ENCODE data around the gene TBC1D3H.
"Not testable (repeated sequence)": the region's sequence is repeated elsewhere in the genome, so short reads cannot be mapped to it uniquely, and the experiment has no call there.

DNA sequence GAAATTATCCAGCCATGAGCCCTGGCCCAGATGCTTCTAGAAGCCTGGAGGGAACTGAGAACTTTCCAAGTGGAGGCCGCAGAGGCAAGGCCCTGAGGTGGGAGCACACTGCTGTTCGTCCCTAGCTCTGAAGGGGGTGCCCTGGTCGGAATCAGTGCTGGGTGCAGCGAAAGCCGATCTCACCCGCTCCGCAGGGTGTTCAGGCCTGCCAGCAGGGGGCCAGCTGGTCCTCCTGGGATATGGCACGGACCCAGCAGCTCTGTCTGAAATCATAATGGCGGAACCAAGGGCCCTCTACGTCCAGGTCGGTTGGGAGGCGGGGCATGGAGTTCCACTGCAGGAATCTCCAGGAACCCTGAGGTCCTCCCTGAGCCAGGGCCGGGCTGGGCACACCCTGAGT, 40.7 kb upstream of the TBC1D3H start:
- TF ChIP-seq POLR2A, EP300, POLR2AphosphoS5 (IDR thresholded peaks at IDR 0.05): not testable (repeated sequence)
- TF ChIP-seq, protein P1, sequence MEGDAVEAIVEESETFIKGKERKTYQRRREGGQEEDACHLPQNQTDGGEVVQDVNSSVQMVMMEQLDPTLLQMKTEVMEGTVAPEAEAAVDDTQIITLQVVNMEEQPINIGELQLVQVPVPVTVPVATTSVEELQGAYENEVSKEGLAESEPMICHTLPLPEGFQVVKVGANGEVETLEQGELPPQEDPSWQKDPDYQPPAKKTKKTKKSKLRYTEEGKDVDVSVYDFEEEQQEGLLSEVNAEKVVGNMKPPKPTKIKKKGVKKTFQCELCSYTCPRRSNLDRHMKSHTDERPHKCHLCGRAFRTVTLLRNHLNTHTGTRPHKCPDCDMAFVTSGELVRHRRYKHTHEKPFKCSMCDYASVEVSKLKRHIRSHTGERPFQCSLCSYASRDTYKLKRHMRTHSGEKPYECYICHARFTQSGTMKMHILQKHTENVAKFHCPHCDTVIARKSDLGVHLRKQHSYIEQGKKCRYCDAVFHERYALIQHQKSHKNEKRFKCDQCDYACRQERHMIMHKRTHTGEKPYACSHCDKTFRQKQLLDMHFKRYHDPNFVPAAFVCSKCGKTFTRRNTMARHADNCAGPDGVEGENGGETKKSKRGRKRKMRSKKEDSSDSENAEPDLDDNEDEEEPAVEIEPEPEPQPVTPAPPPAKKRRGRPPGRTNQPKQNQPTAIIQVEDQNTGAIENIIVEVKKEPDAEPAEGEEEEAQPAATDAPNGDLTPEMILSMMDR (IDR thresholded peaks at IDR 0.05) = not testable (repeated sequence)
